OCI-LY1 (cell line): ENCODE data around the gene TCEA3.

Experiments used
- EZH2 ChIP-seq: fragments of 200-600 bp; sonication (generic), shearing (Covaris generic); IDR thresholded peaks from 2 replicates; pipeline ENCODE4 v1.8.0; 2017; ENCODE audit warnings: borderline replicate concordance, mixed run types, mild to moderate bottlenecking, antibody characterized with exemption, low read length, moderate library complexity, mixed read lengths
- TF ChIP-seq, protein P1 (sequence below): fragments of 200-600 bp; sonication (generic), shearing (Covaris generic); IDR thresholded peaks from 2 replicates; pipeline ENCODE4 v1.5.1; 2017; ENCODE audit warnings: mild to moderate bottlenecking, antibody characterized with exemption, low read length, moderate library complexity, mixed read lengths

DNA sequence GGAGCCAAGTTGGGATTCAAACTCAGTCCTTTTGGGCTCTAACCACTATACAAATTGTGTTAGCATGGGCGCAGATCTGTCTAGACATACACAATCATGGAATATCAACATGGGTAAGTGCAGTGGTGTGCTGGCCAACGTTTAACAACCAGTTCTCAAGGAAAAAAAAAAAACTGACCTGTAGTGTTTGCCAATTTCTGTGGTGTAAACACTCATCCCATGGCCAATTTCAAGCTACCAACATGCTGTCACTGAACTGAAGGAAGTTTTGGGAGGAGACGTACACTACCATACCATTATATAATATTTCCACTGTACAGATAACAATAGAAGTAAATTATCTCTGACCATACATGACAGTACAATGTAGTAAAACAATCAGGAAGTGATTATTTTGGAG is 3.2 kb downstream of the TCEA3 start:
- TF ChIP-seq EZH2 = no peak
- TF ChIP-seq, protein P1, sequence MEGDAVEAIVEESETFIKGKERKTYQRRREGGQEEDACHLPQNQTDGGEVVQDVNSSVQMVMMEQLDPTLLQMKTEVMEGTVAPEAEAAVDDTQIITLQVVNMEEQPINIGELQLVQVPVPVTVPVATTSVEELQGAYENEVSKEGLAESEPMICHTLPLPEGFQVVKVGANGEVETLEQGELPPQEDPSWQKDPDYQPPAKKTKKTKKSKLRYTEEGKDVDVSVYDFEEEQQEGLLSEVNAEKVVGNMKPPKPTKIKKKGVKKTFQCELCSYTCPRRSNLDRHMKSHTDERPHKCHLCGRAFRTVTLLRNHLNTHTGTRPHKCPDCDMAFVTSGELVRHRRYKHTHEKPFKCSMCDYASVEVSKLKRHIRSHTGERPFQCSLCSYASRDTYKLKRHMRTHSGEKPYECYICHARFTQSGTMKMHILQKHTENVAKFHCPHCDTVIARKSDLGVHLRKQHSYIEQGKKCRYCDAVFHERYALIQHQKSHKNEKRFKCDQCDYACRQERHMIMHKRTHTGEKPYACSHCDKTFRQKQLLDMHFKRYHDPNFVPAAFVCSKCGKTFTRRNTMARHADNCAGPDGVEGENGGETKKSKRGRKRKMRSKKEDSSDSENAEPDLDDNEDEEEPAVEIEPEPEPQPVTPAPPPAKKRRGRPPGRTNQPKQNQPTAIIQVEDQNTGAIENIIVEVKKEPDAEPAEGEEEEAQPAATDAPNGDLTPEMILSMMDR = no peak
